CD4-positive, alpha-beta T cell treated with Interleukin-15 for 1 hour (primary cell): Measurements from ENCODE around the gene CYP17A1.
"Not testable (repeated sequence)": the region's sequence is repeated elsewhere in the genome, so short reads cannot be mapped to it uniquely, and the experiment has no call there.

Experiments used
- DNase-seq: peaks from one replicate; pipeline ENCODE4 v3.0.0-alpha.2; 2020

Gene CYP17A1, protein sequence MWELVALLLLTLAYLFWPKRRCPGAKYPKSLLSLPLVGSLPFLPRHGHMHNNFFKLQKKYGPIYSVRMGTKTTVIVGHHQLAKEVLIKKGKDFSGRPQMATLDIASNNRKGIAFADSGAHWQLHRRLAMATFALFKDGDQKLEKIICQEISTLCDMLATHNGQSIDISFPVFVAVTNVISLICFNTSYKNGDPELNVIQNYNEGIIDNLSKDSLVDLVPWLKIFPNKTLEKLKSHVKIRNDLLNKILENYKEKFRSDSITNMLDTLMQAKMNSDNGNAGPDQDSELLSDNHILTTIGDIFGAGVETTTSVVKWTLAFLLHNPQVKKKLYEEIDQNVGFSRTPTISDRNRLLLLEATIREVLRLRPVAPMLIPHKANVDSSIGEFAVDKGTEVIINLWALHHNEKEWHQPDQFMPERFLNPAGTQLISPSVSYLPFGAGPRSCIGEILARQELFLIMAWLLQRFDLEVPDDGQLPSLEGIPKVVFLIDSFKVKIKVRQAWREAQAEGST

GRCh38 chr10:102837230-102837721 lies at the start of gene CYP17A1:
Gene CYP17A1 (minus strand): TSS chr10:102837413. CDS start chr10:102837361, 52 bp downstream.
- no peak for DNase-seq

DNA sequence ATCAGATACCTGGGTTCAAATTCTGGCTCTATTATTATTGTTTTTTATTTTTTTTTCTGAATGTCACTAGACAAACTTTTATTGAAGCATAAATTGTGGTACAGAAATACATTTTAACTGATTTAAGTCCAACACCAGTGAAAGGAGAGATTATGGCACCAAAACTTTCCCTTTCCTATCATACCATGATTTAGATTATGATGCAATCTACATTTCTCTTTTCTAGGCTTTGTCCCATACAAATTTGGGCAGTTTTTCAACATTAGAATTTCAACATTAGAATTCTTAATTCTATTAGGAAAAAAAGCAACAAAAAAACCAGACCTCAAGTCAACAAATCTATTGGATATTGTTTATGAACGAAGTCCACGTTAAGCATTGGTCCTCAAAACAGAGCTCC lies 43.0 kb upstream of the CYP17A1 start:
- DNase-seq, result no peak

DNA sequence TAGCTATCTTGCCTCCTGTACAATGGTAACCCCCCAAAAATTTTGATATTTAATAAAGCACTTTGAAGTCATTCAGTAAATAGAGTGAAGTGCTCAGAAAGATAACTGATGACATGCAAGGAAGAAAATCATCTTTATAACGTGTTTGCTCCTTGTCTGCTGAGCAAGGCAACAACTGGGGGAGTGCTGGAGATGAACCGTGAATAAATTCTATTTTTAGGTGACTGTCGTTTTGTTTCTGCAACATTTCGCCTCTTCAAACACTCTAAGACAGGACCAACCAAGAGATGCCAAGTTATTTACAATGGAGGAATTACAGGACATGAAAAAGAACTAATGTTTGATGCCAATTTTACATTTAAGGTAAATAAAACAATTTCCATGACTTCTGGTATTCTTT lies 41.4 kb upstream of the CYP17A1 start:
- no peak for DNase-seq

DNA sequence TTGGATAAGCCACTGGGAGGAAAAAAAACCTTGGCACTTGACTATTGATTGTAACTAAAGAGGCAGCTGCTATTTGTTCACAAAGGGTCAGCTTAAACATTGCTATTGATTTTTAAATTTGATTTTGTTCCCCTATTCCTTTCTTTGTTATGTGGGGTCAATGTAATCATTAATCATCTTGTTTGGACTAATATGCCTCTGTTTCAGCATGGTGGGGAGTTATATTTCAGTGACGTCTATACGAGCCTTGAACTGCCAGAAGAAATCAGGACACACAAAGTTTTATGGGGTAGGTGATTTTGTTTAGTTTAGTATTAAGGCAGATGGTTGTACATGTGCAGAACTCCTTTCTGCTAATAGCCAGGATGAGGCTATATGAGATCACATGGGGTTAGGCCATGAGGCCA lies 39.5 kb upstream of the CYP17A1 start:
- DNase-seq, result no peak

DNA sequence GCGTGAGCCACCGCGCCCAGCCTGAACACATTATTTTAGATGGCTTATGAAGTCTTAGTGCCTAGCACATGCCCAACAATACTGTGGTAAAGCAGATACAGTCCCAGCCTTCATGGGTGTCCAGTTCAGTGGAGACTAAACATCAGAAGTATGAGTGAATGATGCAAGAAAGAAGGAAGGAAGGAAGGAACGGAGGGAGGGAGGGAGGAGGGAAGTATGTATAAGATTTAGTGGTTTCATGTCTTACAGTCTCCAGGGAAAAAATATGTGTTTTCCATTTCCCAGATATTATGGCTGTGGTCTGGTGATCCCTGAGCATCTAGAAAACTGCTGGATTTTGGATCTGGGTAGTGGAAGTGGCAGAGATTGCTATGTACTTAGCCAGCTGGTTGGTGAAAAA lies 35.0 kb upstream of the CYP17A1 start:
- no peak for DNase-seq

DNA sequence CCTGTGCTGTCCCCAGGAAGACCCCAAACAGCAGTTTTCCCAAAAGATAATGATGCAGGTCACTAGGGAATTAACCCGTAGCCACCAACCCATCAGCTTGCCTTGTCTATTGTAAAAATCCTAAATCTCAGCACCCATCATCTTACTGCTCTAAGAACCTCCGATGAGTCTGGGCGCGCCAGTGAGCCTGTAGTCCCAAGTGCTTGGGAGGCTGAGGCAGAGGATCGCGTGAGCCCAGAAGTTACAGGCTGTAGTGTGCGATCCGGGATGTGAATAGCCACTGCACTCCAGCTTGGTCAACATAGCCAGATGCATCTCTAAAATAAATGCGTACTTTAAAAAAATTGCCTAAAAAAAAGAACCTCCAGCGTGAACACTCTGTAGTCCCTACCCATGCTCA lies 33.0 kb upstream of the CYP17A1 start:
- no peak for DNase-seq

DNA sequence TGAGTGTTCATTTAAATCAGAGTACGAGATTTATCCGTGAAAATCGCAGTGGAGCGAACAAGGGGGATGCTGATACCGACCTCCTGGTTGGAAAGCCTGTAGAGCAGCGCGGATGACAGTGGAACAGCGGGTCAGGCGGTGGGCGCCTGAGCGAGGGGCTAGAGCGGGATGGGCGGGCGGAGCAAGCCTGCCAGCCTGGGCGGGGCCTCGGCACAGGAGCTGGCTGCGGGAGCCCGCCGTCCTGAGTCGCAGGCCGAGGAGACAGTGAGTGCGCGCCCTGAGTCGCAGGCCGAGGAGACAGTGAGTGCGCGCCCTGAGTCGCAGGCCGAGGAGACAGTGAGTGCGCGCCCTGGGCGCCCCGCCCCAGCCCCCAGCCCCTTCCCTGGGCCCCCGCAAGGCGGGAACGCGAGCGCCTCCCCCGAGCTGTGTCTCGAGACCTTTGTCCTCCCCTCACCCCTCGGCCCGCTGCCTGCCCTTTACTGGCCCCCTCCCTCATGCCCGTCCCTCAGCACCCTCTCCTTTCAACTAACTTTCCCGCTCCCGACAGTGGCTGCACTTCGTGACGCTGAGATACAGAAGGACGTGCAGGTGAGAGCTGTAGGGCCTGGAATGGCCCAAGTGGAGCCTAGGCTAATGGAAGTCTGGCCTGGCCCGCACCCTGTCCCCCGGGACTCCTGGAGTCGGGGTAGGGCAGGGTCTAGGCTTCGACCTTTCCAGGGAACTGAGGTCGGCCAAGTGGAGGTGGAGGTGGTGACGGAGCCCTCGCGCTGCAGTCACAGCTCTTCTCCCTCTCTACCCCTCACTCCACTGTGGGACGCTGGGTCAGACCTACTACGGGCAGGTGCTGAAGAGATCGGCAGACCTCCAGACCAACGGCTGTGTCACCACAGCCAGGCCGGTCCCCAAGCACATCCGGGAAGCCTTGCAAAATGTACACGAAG lies 32.3 kb upstream of the CYP17A1 start, which contains the start of gene AS3MT:
Gene AS3MT (plus strand): TSS at position 213 of the 941 bp plus-strand sequence. CDS start 123 bp downstream, at position 336.
- no peak for DNase-seq

DNA sequence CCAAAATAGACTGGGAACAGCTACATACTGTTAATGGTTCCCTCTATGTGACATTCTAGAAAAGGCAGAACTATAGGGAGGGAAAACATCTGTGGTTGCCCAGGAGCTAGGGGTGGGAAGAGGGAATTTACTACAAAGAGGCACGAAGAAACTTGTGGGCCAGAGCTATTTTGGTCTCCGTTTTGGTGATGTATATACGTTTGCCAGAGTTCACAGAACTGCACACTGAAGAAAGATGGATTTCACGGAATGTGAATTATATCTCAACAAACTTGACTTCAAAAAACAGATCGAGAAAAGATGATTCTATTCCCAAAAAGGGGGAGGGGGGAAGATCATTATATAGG lies 31.7 kb upstream of the CYP17A1 start:
- no peak for DNase-seq

DNA sequence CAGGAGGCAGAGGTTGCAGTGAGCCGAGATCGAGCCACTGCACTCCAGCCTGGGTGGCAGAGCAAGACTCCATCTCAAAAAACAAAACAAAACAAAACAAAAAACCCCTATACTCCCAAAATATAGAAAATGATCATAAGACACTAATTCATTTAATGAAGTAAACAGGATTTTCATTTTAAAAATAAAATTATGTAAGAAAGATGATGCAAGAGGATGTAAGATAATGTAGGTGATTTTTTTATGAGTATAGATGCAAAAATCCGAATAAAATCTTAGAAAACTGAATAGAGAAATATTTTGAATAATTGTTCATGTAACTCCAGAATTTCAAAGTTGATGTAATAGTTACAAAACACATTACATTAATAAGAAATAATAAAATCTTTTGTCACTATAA lies 28.4 kb upstream of the CYP17A1 start:
- DNase-seq, result no peak

- no peak for DNase-seq
Observed at GRCh38 chr10:102863660-102864059, 26.4 kb upstream of the CYP17A1 start.

DNA sequence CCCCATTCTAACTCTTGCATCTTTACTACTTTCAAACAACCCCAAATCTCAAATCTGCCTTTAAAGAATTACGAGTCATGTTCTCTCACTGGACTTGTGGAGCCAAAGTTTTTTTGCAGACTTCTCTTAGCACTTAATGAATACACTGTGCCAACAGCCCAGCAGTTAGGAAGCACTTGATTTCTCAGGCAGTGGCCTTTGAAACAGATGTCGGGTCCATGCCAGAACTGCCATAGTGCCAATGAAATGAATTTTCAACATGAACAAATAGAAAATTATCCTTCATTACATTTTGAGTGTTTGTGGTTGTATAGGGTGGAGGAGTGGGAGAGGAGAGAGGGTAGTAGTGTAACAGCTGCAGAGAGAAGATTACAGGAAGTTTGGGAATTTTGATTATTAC lies 22.7 kb upstream of the CYP17A1 start:
- DNase-seq, result no peak

- no peak for DNase-seq
Observed at GRCh38 chr10:102856758-102857424, 19.7 kb upstream of the CYP17A1 start.

DNA sequence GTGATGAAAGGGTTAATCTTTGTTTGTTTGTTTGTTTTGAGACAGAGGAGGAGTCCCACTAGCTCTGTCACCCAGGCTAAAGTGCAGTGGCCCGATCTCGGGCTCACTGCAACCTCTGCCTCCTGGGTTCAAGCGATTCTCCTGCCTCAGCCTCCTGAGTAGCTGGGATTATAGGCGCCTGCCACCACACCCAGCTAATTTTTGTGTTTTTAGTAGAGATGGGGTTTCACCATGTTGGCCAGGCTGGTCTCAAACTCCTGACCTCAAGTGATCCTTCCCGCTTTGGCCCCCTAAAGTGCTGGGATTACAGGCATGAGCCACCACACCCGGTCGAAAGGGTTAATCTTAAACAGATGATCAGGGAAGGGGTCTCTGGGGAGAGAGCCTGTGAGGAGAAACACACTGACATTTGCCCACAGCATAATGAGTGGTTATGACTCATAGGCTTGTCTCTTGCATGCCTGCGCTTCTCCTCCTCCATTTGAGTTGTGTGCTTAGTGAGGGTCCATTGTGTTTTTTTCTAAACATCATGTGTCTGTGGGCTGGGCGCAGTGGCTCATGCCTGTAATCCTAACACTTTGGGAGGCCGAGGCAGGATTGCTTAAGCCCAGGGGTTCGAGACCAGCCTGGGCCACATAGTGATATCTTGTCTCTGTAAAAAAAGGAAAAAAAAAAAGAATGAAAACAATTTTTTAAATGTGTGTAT lies 18.7 kb upstream of the CYP17A1 start:
- DNase-seq, result not testable (repeated sequence)

DNA sequence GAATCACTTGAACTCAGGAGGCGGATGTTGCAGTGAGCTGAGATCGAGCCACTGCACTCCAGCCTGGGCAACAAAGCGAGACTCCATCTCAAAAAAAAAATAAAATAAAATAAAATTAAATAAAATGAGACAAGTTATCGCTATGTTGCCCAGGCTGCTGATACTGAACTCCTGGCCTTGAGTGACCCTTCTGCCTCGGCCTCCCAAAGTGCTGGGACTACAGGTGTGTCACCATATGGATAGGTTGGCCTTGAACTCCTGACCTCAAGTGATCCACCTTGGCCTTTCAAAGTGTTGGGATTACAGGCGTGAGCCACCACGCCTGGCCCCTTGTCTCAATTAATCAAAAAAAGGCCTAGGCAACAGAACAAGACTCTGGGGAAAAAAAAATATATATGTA lies 16.0 kb upstream of the CYP17A1 start:
- not testable (repeated sequence) for DNase-seq

DNA sequence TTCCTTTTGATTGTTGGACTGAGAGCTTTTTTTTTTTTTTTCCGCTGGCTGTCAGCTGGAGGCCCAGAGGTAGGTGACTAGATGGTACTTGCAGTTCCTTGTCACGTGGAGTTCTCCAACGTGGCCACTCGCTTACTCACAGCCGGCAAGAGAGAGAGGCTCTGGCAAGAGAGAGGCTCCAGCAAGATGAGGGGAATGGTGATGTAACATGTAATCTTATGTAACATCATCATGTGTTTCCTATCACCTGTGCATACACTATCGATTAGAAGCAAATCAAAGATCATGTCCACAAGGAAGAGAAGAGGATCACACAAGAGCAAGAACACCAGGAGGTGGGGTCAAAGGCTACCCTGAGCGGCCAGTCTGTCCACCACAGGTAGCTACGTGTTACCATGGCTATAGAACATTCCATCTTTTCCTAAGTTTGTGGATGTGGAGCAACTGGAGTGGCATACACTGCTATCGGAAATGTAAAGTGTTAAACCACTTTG lies 12.9 kb upstream of the CYP17A1 start:
- DNase-seq, result no peak

DNA sequence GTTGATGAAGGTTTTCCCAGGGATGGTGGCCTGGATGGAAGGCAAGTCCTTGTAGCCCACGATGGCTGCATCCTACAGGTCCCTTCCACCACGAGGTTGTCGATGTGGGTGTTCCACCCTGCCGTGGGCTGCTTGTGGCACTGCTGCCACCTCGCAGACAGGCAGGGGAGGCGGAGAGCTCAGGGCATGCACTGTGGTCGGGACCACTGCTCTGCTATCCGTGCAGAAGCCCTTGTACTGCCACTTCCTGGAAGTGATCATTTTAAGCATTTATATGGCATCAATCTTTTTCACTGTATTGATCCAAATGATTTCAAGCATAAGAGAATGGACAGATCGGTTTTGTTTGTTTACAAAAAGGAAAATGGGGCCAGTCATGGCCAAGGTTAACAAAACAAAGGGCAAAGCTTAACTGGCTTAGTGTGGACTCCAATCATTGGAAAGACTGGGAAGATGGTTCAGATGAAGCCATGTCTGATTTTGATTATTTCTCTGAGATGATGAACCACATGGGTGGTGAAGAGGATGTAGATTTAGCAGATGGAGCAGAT lies 8.2 kb upstream of the CYP17A1 start:
- no peak for DNase-seq

- not testable (repeated sequence) for DNase-seq
Observed at GRCh38 chr10:102844190-102844776, 7.1 kb upstream of the CYP17A1 start.

- DNase-seq, result not testable (repeated sequence)
Observed at GRCh38 chr10:102843139-102843538, 5.9 kb upstream of the CYP17A1 start.

DNA sequence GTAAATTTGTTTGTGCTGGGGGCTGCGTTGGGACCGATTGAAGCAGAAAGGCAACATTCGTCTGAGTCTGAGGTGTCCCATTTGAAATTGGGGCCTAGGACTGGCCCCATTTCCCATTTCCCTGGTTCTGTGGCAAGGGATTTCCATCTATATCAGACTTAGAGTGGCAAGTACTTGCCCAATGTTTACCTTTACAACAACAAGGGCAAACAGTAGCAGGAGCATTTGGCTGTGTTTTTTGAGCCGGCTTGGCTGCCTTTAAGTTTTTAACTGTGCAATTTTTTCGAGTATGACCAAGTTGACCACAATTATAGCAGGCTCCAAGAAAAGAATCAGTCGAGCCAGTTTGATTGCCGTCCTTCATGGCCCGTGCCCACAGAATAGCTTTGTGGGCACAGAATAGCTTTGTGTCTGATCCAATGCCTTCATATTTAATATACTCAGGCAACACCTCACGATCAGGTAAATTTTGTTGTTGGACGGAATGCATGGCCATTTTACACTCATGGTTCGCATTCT lies 4.7 kb upstream of the CYP17A1 start:
- DNase-seq, result no peak

- DNase-seq, result not testable (repeated sequence)
Observed at GRCh38 chr10:102838276-102838927, 1.2 kb upstream of the CYP17A1 start.
